GM19452 (cell line): Measurements from ENCODE around the gene MID2.
"Not testable (repeated sequence)": the region's sequence is repeated elsewhere in the genome, so short reads cannot be mapped to it uniquely, and the experiment has no call there.

Source experiments
- ATAC-seq: cut with Tn5 transposase; IDR thresholded peaks from one replicate; pipeline ENCODE4 v1.9.1; 2021; ENCODE audit not compliant: unreplicated experiment

MID2 gene

GRCh38 chrX:107840971-107841370 lies 15.3 kb downstream of the MID2 start:
- no peak for ATAC-seq

- no peak for ATAC-seq
Measured at GRCh38 chrX:107842715-107843400, 17.2 kb downstream of the MID2 start.

GRCh38 chrX:107845625-107846024 lies 20.0 kb downstream of the MID2 start:
- no peak for ATAC-seq

DNA sequence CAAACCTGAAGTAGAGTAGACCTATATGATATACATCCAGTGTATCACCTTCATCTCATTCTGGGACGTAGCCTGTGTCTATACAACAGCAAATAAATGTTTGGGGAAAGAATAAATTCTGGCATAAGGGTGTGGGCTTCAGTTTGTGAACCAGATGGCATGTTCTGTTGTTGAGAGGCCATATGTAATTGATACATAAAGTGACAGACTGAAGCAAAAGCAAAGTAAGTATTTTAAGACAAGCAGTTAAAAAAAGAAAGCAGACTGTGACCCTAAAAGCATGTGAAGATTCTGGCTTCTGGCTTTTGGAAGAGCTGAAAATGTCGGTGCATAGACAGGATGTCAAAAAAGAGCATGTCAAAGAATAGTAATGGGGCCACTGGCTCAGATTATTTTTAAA lies 22.9 kb downstream of the MID2 start:
- ATAC-seq = no peak

DNA sequence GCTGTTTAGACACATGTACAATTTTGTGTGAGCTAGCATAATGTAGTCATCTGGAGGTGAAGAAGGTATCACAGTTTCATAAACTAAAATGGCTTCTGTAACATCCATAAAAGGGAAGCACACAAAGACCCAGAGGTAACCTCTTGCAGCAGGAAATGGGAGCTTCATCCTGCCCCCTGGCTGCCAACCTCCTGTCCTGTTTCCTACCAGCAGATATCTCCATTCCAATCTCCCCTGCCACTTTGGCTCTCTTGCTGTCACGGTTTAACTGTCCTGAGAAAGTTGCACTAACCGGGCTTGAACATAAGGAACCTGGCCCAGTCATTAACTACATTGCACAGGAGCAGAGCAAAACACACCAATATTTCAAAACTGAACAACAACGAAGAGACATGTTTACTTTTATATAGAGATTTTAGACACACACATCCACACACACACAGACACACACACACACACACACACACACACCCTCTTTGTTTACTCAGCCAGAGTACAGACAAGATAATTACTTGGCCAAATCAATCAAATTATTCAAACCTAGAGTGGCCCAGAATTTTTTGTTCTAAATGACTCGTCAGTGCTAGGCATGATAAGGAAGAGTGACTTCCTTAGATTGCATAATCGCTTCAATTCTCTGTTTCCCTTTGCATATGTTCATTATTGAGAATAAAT lies 24.2 kb downstream of the MID2 start:
- no peak for ATAC-seq

GRCh38 chrX:107850422-107850765 lies 24.7 kb downstream of the MID2 start:
- ATAC-seq = no peak

DNA sequence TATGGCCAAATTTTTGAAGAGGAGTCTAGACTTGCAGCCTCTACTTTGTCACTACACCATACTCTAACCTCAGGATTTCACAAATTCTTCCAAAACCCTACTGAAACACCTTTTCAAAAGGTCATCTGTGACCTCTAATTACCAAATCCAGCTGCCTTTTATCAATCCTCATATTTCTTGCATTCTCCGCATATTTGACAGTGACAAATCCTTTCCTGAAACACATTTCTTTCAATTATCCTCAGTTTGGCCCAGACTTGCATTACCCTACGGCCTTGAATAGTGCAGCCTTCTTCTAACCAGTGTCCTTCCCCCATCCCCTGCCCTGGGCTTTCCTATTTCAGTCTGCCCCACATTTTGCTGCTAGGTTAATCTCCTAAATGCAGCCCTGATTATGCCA lies 25.5 kb downstream of the MID2 start:
- no peak for ATAC-seq

GRCh38 chrX:107851665-107852064 lies 26.0 kb downstream of the MID2 start:
- not testable (repeated sequence) for ATAC-seq

GRCh38 chrX:107856289-107856688 lies 30.6 kb downstream of the MID2 start:
- no peak for ATAC-seq

DNA sequence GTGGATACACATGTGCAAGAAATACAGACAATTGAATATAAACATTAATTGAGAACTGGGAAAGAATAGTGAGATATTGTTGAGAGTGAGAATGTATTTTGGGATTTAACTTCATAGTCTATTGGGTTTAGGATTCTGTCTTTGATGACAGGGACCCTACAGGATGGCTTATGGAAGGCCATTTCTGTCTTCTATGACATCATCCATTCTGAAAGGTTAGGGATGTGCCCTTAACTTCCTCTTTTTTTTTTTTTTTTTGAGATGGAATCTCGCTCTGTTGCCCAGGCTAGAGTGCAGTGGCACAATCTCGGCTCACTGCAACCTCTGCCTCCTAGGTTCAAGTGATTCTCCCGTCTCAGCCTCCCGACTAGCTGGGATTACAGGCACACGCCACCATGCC lies 31.4 kb downstream of the MID2 start:
- not testable (repeated sequence) for ATAC-seq

DNA sequence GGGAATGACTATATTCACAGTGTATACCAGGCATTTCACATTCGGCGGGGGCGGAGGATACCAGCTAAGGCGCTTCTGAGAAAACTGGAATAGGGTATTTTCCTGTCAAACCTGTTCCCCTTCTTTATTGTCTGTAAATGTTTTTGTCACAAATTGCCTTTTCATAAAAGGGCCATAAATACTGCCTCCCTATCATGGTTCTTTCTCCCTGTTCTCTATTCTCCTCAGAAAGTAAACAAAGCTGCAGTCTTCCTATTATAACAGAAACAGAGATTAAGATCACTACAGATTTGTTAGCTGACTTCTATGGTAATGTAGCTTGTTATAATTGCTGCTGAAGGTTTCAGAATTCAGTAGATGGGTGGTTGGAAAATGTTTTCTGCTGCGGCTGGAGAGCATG lies 32.2 kb downstream of the MID2 start:
- ATAC-seq = no peak

- no peak for ATAC-seq
Measured at GRCh38 chrX:107861056-107861455, 35.4 kb downstream of the MID2 start.

DNA sequence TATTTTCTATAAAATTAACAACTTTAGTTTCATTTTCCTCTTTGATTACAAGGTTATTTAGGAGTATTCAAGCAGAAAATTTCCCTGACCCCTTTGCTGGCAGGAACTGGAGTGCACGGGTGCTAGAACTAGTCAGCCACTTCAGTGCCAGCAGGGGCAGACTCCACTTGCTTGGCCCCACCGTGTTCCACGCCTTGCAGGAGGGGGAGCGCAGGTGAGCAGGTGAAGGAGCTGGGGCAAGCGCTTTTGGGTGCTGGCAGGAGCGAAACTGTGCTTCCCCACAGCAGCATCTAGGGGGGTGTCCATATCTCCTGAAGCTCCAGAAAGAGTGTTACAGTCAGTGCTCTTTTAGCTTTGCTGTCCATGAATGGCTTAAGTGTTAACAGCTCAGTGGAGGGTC lies 45.5 kb downstream of the MID2 start:
- ATAC-seq = no peak

DNA sequence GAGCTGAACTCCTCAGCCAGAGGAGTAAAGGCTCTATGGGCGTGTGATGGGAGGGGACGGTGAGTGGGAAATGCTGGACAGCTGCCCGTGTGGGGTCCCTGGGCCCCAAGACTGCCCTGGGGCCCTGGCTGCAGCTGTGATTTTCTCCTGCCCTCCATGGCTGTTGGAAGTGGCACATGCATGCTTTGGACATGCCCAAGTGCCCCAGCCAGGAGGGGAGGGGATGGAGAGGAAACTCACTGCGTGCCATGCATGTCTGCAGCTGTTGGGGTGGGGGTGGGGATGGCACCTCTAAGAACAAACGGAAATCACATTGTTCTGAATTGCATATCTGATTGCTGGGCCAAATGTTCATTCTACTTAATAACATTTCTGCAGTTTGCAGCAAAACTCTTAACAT lies 52.4 kb downstream of the MID2 start:
- ATAC-seq = no peak

DNA sequence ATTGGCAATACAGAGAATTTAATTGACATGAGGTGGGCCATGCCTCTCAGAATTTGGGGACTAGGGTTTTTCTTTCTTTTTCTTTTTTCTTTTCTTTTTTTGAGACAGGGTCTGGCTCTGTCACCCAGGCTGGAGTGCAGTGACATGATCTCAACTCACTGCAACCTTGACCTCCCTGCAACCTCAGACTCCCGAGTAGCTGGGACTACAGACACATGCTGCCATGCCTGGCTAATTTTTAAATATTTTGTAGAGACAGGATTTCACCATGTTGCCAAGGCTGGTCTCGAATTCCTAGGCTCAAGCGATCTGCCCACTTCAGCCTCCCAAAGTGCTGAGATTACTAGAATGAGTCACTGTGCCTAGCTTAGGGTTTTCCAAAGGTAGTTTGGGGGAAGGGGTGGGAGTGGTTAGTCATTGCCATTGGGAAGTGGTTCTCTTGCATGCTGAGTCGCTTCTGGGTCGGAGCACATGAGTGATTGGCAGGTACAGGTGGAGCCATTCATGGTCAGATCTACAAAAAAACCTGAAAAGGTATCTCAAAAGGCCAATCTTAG lies 54.5 kb downstream of the MID2 start:
- ATAC-seq = no peak

DNA sequence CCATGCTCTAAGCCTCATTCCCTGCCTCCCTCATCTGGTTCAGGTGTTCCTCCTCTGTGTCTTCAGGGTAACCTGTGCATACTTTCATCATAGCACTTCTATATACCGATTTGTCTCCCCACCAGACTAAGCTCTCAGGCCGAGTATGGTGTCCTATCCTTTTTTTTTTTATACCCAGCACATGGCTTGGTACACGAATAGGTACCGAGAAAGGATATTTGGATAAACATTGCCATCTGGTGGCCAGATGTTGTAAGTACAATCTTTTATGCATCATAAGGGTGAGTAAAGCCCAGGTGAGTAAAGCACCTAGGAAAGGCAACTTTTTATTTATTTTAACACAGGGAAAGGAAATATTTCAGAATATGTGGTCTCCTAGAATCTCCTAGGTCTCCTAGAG lies 68.4 kb downstream of the MID2 start:
- ATAC-seq = peak; percentile 76

GRCh38 chrX:107902721-107903120 lies 77.1 kb downstream of the MID2 start:
- no peak for ATAC-seq

- ATAC-seq = no peak
Measured at GRCh38 chrX:107905366-107905765, 79.7 kb downstream of the MID2 start.

DNA sequence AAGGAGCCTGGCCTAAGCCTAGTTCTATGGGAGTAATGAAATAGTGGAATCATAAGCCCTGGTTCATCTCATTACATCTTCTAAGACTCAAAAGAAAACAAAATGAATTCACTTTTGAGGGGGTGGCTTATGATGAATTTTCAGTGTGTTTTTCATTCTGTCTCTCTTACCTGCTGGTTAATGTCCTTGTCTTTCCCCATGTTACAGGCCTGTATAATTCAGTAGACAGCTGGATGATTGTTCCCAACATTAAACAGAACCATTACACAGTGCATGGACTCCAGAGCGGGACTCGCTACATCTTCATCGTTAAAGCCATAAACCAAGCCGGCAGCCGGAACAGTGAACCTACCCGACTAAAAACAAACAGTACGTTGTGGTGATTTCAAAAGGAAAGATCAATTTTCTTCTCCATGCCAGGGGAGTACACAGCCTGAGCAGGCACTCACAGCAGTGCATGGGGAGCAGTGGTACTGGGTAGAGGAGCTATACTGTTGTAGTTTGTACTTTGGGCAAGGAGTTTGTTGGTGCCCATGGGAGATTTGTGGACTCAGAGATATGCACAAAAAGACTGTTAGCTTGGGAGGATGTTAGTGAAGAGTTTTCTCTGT lies 98.6 kb downstream of the MID2 start:
- no peak for ATAC-seq

- no peak for ATAC-seq
Measured at GRCh38 chrX:107934262-107934661, 108.6 kb downstream of the MID2 start.

- ATAC-seq = no peak
Measured at GRCh38 chrX:107935200-107935599, 109.5 kb downstream of the MID2 start.
